GM18868 (cell line): Measurements from ENCODE around the gene ZNF578.
"Not testable (repeated sequence)": the region's sequence is repeated elsewhere in the genome, so short reads cannot be mapped to it uniquely, and the experiment has no call there.

Source experiments
- ATAC-seq: cut with Tn5 transposase; IDR thresholded peaks from one replicate; pipeline ENCODE4 v1.9.1; 2021; ENCODE audit warnings: mild to moderate bottlenecking, moderate library complexity; ENCODE audit not compliant: unreplicated experiment

ZNF578 gene

DNA sequence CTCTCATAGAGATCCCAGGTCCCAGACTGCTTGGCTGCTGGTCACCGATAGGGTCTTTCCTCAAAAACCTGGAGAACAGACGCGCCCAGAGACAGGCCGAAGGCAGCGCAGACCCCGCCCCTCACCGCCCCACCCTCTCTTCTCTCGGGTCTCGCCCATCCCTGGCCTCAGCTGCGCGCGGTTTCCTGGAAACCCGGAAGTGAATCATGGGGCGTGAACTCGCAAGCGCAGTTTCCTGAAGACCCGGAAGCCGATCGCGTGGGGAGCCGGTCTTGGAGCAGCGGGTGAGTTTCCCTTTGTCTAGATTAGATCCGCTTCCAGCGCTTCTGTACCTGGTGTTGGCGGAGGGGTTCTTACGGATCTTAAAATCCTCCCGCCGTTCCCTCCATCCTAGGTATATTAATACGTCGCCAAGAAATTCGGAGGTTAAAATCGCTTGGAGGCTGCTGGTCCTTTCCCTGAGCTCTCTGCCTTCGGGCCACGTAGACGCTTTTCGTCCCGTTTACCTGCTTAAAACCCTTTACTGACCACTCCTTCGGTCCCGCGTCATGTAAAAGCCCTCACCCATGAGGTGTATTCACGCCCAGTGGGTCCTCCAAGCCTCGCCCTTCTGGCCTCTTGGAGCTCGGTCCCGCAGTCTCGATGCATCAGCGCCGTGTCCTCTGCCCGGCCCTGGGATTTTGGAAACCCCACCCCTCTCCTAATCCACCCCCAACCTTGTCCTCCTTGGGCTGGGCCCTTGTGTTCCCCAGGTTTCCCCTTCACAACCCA lies at the start of gene ZNF578:
Gene ZNF578 (plus strand): TSS at position 230 of the 771 bp plus-strand sequence. CDS start 48,293 bp downstream, outside the sequence.
- no peak for ATAC-seq

DNA sequence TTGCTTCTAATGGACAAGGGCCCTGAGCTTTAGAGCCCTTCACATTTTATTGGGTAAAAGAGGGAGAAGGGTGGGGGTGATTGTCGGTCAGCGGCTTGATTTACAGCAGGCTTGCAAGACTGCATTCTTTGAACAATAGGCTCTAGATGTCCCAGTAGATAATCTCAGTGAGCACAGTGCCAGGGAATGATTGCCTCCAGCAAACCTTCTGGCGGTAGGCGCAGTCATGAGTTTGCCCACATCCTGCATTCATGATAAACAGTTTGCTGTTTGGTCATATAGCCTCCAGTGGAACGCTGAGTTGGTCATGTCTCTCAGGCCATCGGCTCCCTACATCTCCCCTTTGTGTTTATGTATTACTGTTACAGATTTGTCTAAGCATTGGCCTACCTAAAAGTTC lies 43.1 kb upstream of the ZNF578 start:
- no peak for ATAC-seq

DNA sequence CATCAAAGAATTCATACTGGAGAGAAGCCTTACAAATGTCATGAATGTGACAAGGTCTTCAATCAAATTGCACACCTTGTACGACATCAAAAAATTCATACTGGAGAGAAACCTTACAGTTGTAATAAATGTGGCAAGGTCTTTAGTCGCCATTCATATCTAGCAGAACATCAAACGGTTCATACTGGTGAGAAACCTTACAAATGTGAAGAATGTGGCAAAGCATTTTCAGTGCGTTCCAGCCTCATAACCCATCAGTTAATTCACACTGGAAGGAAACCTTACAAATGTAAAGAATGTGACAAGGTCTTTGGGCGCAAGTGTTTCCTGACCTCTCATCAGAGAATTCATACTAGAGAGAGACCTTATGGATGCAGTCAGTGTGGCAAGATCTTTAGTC lies 37.6 kb upstream of the ZNF578 start:
- ATAC-seq = no peak

DNA sequence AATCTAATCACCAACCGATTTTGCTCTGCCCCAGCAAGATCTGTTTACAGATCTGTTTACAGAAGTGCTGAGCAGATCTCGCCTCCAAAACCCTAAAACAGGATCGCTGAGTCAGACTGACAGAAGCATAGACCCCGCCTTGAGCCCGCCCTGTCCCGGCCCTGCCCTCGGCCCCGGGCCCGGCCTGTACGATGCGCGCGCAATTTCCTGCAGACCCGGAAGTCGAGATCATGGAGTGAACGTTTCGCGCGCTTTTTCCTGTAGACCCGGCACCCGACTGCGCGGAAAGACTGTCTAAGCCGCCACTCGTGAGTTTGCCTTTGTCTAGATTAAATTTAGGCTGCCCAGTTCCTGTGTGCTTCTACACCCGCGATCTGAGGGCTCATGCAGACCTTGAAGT lies 24.4 kb upstream of the ZNF578 start, which contains the start of gene ZNF534:
Gene ZNF534 (plus strand): TSS at position 212 of the 400 bp plus-strand sequence. CDS start 2,327 bp downstream, outside the sequence.
- no peak for ATAC-seq

DNA sequence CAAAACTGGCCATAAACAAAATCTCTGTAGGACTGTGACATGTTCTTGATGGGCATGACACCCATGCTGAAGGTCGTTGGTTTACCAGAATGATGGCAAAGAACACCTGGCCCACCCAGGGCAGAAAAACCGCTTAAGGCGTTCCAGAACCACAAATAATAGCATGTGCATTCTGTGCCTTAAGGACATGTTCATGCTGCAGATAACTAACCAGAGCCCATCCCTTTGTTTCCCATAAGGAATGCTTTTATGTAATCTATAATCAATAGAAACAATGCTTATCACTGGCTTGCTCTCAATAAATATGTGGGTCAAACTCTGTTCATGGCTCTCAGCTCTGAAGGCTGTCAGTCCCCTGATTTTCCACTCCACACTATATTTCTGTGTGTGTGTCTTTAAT lies 11.2 kb upstream of the ZNF578 start:
- no peak for ATAC-seq

DNA sequence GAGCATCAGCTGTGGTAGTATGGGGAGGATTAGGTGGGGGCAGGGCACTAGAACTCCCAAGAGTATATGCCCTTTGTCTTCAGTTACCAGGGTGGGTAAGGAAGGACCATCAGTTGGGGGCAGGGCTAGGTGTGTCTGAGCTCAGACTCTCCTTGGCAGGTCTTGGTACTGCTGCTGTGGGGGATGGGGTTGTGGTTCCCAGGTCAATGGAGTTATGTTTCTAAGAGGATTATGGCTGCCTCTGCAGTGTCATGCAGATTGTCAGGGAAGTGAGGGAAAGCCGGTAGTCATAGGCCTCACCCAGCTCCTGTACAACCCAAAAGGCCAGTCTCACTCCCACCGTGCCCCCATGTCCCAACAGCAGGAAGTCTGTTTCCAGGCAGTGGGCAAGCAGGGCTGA lies 8.8 kb upstream of the ZNF578 start:
- ATAC-seq = no peak

DNA sequence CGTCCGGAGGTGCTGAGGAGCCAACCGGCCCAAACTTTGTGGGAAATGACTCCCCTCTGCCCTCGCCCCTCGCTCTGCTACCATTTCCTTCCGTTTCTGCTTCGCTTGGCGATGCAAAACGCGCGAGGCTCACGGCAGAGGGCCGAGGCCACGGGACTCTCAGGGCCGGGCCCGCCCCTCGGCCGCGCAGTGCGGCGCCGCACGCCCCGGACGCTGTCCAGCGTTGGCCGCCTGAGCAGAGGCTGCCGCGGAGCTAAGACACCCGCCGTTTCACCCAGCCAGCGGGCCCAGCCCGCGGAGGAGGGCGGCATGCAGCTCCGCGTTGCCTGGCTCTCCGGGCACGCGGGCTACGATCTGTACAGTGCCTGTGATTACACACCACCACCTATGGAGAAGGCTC lies 2.1 kb upstream of the ZNF578 start:
- no peak for ATAC-seq

DNA sequence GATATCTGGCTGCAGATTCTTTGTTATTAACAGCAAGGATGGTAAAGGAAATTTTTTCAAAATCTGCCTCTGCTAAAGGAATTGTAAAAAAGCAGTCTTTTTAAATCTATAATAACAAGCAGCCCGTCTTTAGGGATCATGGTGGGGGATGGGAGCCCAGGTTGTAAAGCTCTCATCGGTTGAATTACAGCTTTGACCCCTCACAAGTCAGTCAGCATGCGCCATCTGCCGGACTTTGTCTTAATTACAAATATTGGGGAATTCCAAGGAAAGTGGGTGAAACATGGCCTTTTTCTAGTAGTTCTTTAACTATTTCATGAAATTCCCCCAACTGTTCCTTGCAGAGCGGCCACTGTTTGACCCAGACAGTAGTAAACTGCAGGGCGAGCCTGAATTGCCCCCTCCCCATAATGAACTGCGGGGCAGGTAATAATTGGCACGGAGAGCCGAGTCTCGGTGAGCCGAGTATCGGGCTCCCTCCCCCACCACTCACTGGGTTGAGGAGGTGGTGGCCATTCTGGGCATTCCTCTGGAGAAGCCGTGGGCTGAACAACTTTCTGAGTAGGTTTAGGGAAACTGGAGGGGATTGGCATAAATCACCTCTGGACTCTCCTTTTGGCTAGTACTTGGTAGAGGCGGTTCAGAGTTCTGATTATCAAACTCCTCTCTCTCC lies 11.6 kb downstream of the ZNF578 start:
- no peak for ATAC-seq

DNA sequence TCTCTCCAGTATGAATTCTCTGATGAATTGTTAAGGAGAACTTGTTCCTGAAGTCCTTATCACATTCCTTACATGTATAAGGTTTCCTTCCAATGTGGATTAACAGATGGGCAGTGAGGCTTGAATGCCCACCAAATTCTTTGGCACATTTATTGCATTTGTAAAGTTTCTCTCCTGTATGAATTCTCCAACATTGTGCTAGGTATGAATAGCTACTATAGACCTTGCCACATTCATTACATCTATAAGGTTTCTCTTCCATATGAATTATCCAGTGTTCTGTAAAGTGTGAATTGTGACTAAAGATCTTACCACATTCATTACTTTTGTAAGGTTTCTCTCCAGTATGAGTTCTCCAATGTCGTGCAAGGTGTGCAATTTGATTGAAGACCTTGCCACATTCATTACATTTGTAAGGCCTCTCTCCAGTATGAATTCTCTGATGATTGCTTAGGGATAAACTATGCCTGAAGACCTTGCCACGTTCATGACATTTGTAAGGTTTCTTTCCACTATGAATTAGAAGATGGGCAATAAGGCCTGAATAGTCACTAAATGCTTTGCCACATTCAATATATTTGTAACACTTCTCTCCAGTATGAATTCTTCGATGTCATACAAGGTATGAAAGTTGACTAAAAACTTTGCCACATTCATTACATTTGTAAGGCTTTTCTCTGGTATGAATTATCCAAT lies 20.4 kb downstream of the ZNF578 start:
- ATAC-seq = no peak

DNA sequence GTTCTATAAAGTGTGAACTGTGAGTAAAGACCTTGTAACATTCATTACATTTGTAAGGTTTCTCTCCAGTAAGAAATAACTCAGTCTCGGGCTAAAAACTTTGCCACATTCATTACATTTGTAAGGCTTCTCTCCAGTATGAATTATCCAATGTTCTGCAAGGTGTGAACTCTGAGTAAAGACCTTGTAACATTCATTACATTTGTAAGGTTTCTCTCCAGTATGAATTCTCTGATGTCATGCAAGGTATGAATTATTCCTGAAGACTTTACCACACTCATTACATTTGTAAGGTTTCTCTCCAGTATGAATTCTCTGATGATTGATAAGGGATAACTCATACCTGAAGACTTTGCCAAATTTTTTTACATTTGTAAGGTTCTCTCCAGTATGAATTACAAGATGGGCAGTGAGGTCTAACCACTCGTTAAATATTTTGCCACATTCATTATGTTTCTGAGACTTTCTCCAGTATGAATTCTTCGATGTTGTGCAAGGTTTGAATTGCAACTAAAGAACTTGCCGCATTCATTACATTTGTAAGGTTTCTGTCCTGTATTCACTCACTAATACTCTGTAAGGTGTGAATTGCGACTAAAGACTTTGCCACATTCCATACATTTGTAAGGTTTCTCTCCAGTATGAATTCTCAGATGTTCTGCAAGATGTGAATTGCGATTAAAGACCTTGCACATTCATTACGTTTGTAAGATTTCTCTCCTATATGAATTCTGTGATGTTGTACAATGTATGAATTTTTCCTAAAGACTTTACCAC lies 21.2 kb downstream of the ZNF578 start:
- ATAC-seq = no peak

DNA sequence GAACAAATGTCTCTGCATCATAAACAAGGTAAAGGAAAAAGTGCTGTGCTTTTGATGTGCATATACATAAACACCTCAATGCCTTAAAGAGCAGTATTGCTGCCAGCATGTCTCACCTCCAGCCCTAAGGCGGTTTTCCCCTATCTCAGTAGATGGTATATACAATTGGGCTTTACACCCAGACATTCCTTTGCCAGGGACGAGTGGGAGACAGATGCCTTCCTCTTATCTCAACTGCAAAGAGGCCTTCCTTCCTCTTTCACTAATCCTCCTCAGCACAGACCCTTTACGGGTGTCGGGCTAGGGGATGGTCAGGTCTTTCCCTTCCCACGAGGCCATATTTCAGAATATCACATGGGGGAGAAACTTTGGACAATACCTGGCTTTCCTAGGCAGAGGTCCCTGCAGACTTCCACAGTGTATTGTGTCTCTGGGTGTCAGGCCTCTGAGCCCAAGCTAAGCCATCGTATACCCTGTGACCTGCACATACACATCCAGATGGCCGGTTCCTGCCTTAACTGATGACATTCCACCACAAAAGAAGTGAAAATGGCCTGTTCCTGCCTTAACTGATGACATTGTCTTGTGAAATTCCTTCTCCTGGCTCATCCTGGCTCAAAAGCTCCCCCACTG lies 30.9 kb downstream of the ZNF578 start:
- ATAC-seq = not testable (repeated sequence)

DNA sequence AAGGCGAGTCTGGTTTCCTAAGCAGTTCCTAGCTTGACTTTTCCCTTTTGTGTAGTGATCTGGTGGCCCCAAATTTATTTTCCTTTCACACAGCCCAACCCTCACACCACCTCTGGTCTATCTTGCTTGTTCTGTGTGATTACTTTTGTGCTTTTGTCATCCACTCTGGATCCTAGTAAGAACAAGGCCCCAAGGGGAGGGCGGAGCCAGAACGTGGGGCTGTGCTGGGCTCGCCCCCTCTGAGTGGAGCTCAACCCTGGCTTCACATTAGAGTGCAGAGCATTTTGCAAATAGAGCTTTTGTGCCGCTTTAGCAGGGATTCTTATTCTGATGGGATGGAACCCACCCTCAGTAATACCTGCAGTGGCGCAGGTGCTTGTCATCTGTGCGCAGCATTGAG lies 31.7 kb downstream of the ZNF578 start:
- ATAC-seq = not testable (repeated sequence)

DNA sequence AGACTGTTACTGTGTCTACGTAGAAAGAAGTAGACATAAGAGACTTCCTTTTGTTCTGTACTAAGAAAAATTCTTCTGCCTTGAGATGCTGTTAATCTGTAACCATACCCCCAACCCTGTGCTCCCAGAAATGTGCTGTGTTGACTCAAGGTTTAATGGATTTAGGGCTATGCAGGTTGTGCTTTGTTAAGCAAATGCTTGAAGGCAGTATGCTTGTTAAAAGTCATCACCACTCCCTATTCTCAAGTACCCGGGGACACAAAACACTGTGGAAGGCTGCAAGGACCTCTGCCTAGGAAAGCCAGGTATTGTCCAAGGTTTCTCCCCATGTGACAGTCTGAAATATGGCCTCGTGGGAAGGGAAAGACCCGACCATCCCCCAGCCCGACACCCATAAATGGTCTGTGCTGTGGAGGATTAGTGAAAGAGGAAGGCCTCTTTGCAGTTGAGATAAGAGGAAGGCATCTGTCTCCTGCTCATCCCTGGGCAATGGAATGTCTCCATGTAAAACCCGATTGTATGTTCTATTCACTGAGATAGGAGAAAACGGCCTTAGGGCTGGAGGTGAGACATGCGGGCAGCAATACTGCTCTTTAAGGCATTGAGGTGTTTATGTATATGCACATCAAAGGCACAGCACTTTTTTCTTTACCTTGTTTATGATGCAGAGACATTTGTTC lies 32.3 kb downstream of the ZNF578 start:
- not testable (repeated sequence) for ATAC-seq

DNA sequence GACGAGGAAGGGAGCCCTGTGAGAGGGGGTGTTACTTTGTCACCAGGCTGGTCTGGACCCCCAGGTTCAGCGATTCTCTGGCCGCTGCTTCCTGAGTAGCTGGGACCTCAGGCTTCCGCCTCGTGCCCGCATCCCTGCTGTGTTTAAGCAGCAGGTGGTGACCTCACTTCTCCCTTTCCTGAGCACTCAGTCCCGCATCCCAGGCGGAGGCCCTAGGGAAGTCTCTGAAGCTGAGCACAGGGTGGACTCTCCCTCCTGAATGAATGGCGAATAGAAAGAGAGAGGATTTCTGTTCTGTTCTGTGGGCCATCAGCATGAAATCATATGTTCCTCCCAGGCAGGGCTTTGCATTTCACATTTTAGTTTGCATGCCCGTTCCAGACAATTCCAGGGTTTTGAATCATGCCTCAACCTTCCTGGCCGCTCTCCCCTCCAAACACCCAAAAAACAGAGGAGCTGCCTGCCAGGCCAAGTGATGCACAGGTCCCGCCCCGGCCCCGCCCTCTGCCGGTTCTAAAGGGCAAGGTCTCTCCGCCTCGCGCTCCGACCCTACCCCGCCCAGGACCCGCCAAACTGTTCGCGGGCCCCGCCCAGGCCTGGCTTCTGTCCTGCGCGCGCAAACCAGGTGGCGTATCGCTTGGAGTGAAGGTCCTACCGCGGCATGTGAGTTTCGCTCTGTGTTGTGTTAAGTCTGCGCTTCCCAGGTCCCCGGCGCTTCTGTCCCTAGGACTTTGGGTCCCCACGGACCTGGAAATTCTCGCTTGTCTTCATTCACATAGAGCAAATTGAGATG lies 39.0 kb downstream of the ZNF578 start:
- ATAC-seq = no peak

DNA sequence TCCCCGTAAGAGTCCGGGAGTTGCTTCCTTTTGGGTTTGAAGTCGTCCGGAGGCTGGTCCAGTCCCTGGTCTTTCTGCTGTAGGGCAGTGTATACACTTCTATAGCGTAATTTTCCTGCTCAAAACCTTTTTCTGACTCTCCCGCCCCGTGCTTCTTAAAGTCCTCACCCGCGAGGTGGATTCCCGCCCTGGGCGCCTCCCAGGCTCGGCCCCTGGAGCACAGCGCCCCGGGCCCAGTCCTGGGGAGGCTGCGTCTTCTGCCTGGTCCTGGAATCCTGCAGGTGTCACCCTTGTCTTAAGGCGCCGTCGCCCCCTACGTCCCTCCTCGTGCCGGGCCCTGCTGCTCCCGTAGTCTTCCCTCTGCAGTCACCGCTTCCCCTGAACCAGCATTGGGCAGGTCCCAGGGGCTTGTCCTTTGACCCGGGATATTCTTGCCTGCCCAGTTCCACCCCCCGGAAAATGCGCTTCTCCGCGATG lies 39.7 kb downstream of the ZNF578 start:
- no peak for ATAC-seq

DNA sequence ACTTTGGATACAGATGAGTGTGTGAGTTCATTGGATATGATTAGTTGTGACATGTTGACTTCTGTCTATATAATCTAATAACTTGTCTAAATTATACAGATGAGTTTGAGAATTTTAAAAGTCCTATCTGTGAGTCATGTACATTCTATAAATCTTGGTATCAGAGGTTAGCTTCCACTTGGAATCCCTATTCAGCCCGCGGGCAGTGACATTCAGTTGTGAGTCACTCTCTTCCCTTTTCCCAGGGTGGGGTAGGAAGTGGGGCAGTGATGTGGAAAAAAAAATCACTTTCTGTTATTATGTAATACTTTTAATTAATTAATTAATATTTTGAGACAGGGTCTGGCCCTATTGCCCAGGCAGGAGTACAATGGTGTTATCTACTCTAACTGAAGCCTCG lies 41.2 kb downstream of the ZNF578 start:
- ATAC-seq = no peak

DNA sequence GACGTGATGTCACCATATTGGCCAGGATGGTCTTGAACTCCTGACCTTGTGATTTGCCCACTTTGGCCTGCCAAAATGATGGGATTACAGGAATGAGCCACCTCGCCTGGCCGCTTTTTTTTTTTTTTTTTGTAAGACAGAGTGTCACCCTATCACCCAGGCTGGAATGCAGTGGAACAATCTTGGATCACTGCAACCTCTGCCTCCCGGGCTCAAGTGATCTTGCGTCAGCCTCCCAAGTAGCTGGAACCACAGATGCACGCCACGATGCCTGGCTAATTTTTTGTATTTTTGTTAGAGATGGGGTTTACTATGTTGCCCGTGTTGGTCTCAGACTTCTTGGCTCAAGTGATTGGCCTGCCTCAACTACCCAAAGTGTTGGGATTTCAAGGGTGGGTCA lies 45.2 kb downstream of the ZNF578 start:
- no peak for ATAC-seq

DNA sequence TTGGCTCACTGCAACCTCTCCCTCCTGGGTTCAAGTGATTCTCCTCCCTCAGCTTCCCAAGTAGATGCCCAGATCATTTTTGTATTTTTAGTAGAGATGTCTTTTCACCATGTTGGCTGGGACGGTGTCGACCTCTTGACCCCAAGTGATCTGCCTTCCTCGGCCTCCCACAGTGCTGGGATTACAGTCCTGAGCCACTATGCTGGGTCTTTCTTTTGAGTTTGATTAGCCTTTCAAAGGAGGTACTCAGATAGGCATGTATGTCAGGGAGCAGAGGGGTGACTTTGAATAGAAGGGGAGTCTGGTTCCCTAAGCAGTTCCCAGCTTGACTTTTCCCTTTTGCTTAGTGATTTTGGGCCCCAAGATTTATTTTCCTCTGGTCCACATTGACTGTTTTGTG lies 47.1 kb downstream of the ZNF578 start:
- ATAC-seq = not testable (repeated sequence)

DNA sequence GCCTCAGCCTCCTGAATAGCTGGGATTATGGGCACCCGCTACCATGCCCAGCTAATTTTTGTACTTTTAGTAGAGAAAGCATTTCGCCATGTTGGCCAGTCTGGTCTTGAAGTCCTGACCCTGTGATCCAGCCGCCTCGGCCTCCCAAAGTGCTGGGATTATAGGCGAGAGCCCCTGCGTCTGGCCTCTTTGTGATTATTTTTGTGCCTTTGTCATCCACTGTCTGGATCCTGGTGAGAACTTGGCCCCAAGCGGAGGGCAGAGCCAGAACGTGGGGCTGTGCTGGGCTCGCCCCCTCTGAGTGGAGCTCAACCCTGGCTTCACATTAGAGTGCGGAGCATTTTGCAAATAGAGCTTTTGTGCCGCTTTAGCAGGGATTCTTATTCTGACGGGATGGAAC lies 47.6 kb downstream of the ZNF578 start:
- not testable (repeated sequence) for ATAC-seq
